ENCODE measurements around the gene CPAMD8. TPM values are rescaled to one million over a fixed set of nuclear protein-coding genes. Genes with fewer than 3 reads are reported as not detected.
"Not testable (repeated sequence)": the region's sequence is repeated elsewhere in the genome, so short reads cannot be mapped to it uniquely, and the experiment has no call there.

Gene CPAMD8
- total RNA-seq, 1 donor, result 4.0 TPM

DNA sequence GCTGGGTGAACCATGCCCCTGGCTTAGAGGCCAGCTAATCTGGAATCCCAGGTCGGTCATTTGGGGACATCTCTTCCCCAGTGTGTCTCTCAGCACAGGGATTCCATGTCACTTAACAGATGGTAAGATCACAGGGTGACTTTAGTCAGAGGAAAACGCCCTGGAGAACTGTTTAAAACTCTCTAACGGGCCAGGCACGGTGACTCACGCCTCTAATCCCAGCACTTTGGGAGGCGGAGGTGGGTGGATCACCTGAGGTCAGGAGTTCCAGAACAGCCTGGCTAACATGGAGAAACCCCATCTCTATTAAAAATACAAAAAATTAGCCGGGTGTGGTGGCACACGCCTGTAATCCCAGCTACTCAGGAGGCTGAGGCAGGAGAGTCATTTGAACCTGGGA is 1.7 kb downstream of the CPAMD8 start:
- Histone ChIP-seq H3K4me1 (ENCODE audit: insufficient read depth, low read length) (peaks cover 34% of the 10 kb centered on the region), H3K27me3 (ENCODE audit: insufficient read depth, low read length) (peaks cover 28% of the 10 kb centered on the region)
- H3K9me3 ChIP-seq (ENCODE audit: low read depth, low read length); H3K4me3 ChIP-seq (ENCODE audit: low read length): not testable (repeated sequence)

GRCh38 chr19:17023805-17024204 is 2.8 kb downstream of the CPAMD8 start:
- Histone ChIP-seq H3K9me3 (ENCODE audit: low read depth, low read length) (no peaks in the 10 kb centered on the region), H3K4me1 (ENCODE audit: insufficient read depth, low read length) (peaks cover 34% of the 10 kb centered on the region), H3K27me3 (ENCODE audit: insufficient read depth, low read length) (peaks cover 28% of the 10 kb centered on the region), H3K4me3 (ENCODE audit: low read length) (no peak overlapping the region)

GRCh38 chr19:17022738-17023137 is 3.9 kb downstream of the CPAMD8 start:
- Histone ChIP-seq H3K27me3 (ENCODE audit: insufficient read depth, low read length) (peaks cover 23% of the 10 kb centered on the region), H3K9me3 (ENCODE audit: low read depth, low read length) (no peaks in the 10 kb centered on the region), H3K4me3 (ENCODE audit: low read length) (no peak overlapping the region), H3K4me1 (ENCODE audit: insufficient read depth, low read length) (peaks cover 34% of the 10 kb centered on the region)

- Histone ChIP-seq H3K4me3 (ENCODE audit: low read length) (no peak overlapping the region), H3K27me3 (ENCODE audit: insufficient read depth, low read length) (peaks cover 17% of the 10 kb centered on the region), H3K4me1 (ENCODE audit: insufficient read depth, low read length) (peaks cover 34% of the 10 kb centered on the region), H3K9me3 (ENCODE audit: low read depth, low read length) (no peaks in the 10 kb centered on the region)
Measured at GRCh38 chr19:17021793-17022590, 4.6 kb downstream of the CPAMD8 start.

DNA sequence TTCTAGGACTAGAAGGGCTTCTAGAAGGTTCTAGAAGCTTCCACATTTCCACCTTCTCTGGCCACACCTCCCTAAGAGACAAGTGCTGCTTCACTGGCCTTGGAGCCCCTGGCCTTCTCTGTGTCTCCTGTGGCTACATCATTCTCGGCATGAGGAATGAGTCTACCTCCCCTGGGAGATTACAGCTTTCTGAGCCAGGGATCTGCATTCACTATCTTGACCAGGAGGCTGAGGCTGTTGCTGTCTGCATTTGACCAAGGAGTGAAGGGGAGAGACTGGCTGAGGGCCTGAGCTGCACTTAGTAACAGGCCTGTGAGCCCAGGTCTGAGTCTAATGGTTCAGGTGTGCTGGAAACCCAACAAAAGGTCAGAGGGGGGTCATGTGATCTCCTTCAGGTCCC is 5.3 kb downstream of the CPAMD8 start:
- peaks cover 17% of the 10 kb centered on the region for H3K27me3 ChIP-seq (ENCODE audit: insufficient read depth, low read length)
- no peaks in the 10 kb centered on the region for H3K9me3 ChIP-seq (ENCODE audit: low read depth, low read length)
- H3K4me1 ChIP-seq (ENCODE audit: insufficient read depth, low read length), result peaks cover 34% of the 10 kb centered on the region
- no peak overlapping the region for H3K4me3 ChIP-seq (ENCODE audit: low read length)

GRCh38 chr19:17020823-17021222 is 5.8 kb downstream of the CPAMD8 start:
- no peak overlapping the region for H3K4me3 ChIP-seq (ENCODE audit: low read length)
- no peaks in the 10 kb centered on the region for H3K9me3 ChIP-seq (ENCODE audit: low read depth, low read length)

DNA sequence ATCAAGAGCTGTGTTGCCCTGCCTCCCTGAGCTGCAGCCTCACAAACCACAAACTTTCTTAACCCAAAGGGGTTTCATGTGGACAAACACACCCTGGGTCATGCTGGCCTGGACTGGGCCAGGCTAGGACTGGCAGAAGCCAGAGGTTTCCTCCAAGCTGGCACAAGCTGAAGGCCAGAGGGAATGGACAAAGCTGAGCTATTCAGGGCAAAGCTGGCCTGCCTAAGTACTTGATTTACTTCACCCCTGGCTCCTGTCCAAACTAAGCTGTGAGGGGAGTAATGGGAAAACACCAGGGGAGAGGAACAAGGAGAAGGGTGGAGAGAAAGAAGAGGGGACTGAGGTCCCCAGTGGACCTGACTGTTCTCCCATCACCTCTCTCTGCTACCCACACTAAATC is 6.2 kb downstream of the CPAMD8 start:
- H3K4me3 ChIP-seq (ENCODE audit: low read length), result no peak overlapping the region
- H3K9me3 ChIP-seq (ENCODE audit: low read depth, low read length), result no peaks in the 10 kb centered on the region
- peaks cover 11% of the 10 kb centered on the region for H3K27me3 ChIP-seq (ENCODE audit: insufficient read depth, low read length)
- H3K4me1 ChIP-seq (ENCODE audit: insufficient read depth, low read length), result peaks cover 25% of the 10 kb centered on the region

More at GRCh38 chr19:17020823-17021222, 5.8 kb downstream of the CPAMD8 start:
- H3K27me3 ChIP-seq (ENCODE audit: insufficient read depth, low read length), result peaks cover 14% of the 10 kb centered on the region
- H3K4me1 ChIP-seq (ENCODE audit: insufficient read depth, low read length), result peaks cover 30% of the 10 kb centered on the region

DNA sequence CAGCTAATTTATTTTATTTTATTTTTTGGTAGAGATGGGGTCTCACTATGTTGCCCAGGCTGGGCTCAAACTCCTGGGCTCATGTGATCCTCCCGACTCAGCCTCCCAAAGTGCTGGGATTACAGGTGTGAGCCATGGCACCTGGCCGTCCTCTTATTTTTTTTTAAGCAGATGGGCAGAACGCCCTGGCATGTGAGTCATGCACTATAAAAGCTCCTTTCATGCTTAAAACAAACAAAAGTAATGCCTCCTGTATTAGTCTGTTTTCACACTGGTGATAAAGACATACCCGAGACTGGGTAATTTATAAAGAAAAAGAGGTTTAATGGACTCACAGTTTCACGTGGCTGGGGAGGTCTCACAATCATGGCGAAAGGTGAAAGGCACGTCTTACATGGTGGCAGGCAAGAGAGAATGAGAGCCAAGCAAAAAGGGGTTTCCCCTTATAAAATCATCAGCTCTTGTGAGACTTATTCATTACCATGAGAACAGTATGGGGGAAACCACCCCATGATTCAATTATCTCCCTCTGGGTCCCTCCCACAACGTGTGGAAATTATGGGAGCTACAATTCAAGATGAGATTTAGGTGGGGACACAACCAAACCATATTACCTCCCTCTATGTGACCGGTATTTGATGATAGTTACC is 12.3 kb downstream of the CPAMD8 start:
- H3K4me3 ChIP-seq (ENCODE audit: low read length); H3K4me1 ChIP-seq (ENCODE audit: insufficient read depth, low read length); H3K9me3 ChIP-seq (ENCODE audit: low read depth, low read length); H3K27me3 ChIP-seq (ENCODE audit: insufficient read depth, low read length): not testable (repeated sequence)

DNA sequence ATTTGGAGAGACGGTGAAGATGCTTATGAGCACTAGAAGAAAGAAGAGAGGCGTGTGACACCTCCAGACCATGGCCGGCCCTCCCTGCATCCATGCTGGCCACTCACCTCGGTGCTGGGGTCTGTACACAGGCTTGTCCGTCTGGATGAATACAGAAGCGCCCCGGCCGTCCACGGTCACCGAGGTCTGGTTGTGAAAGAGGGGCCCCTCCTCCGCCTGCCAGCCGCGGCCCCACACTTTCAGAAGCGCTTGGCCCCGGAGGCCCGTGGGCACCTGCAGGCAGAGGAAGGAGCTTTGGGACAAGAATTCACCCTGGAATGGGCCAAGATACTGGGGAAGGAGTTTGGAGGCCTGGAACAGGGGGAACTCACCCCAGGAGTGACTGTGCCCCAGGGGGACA is 15.1 kb downstream of the CPAMD8 start:
- Histone ChIP-seq H3K4me3 (ENCODE audit: low read length) (no peak overlapping the region), H3K27me3 (ENCODE audit: insufficient read depth, low read length) (no peaks in the 10 kb centered on the region), H3K9me3 (ENCODE audit: low read depth, low read length) (no peaks in the 10 kb centered on the region), H3K4me1 (ENCODE audit: insufficient read depth, low read length) (peaks cover 20% of the 10 kb centered on the region)

- Histone ChIP-seq H3K4me1 (ENCODE audit: insufficient read depth, low read length) (peaks cover 30% of the 10 kb centered on the region), H3K9me3 (ENCODE audit: low read depth, low read length) (no peaks in the 10 kb centered on the region), H3K27me3 (ENCODE audit: insufficient read depth, low read length) (no peaks in the 10 kb centered on the region), H3K4me3 (ENCODE audit: low read length) (no peak overlapping the region)
Measured at GRCh38 chr19:17006579-17006978, 20.0 kb downstream of the CPAMD8 start.

DNA sequence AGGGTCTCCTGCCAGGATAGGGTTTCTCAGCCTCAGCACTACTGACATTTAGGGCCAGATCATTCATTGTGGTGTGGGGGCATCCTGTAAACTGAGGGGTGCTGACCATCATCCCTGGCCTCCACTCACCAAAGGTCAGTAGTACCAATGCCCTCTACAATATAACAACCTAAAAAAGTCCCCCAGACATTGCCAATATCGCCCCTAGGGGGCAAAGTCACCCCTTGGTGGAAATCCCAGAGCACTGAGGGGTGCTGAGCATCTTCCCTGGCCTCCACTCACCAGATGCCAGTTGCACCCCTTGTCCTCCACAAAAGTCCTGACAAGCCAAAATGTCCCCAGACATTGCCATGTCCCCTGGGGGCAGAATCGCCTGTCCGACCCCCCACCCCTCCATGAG is 21.6 kb downstream of the CPAMD8 start:
- no peak overlapping the region for H3K4me3 ChIP-seq (ENCODE audit: low read length)
- no peaks in the 10 kb centered on the region for H3K9me3 ChIP-seq (ENCODE audit: low read depth, low read length)
- H3K4me1 ChIP-seq (ENCODE audit: insufficient read depth, low read length), result peaks cover 34% of the 10 kb centered on the region
- H3K27me3 ChIP-seq (ENCODE audit: insufficient read depth, low read length), result no peaks in the 10 kb centered on the region

GRCh38 chr19:17004386-17004785 is 22.2 kb downstream of the CPAMD8 start:
- H3K4me1 ChIP-seq (ENCODE audit: insufficient read depth, low read length), result peaks cover 30% of the 10 kb centered on the region
- no peak overlapping the region for H3K4me3 ChIP-seq (ENCODE audit: low read length)
- H3K9me3 ChIP-seq (ENCODE audit: low read depth, low read length), result no peaks in the 10 kb centered on the region
- no peaks in the 10 kb centered on the region for H3K27me3 ChIP-seq (ENCODE audit: insufficient read depth, low read length)

DNA sequence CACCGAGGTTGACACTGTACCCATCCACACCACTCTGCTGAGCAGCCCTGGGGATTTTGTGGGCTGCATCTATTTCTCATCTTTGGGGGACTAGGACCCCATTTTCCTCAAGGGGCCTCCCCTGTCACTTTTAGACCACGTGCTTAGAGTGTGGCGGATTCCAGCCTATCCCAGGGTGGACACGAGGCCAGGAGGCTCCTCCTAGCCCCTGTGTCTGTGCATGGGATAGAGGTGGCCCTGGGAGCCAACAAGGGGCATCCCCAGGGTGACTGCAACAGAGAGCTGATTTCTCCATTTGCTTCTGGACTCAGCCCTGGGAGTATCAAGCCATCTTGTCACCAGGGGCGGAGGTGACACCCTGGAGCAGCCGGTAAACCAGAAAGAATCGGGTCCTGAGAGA is 24.2 kb downstream of the CPAMD8 start:
- Histone ChIP-seq H3K4me1 (ENCODE audit: insufficient read depth, low read length) (peaks cover 24% of the 10 kb centered on the region), H3K4me3 (ENCODE audit: low read length) (no peak overlapping the region), H3K27me3 (ENCODE audit: insufficient read depth, low read length) (no peaks in the 10 kb centered on the region), H3K9me3 (ENCODE audit: low read depth, low read length) (no peaks in the 10 kb centered on the region)

DNA sequence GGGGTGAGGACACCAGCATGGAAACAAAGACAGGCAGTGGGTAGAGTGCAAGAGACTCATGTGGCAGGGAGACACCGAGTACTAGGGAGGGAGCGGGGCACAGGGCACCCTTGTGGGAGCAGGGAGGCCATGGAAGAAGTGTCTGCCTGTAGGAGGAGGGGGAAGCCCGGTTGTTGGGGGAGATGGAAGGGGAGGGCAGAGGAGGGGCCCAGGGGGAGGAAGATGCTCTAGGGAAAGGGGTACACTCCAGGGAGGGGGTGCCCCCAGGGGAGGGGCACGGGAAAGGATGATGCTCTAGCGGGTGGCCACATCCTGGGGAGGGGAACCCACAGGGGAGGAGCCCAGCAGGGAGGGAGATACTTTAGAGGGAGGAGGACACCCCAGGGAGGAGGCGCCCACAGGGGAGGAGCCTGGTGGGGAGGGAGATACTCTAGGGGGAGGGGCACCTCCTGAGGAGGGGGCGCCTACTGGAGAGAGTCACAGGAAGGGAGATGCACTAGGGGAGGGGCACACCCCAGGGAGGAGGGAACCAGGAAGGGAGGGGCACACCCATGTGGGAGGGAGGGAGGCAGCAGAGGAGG is 24.9 kb downstream of the CPAMD8 start:
- H3K4me1 ChIP-seq (ENCODE audit: insufficient read depth, low read length), result peaks cover 16% of the 10 kb centered on the region
- H3K9me3 ChIP-seq (ENCODE audit: low read depth, low read length), result no peaks in the 10 kb centered on the region
- no peak overlapping the region for H3K4me3 ChIP-seq (ENCODE audit: low read length)
- H3K27me3 ChIP-seq (ENCODE audit: insufficient read depth, low read length), result no peaks in the 10 kb centered on the region

- H3K27me3 ChIP-seq (ENCODE audit: insufficient read depth, low read length), result no peaks in the 10 kb centered on the region
Measured at GRCh38 chr19:16998635-16999194, 27.9 kb downstream of the CPAMD8 start.

More at GRCh38 chr19:16998635-16999194, 27.9 kb downstream of the CPAMD8 start:
- Histone ChIP-seq H3K4me1 (ENCODE audit: insufficient read depth, low read length) (peaks cover 16% of the 10 kb centered on the region), H3K9me3 (ENCODE audit: low read depth, low read length) (no peaks in the 10 kb centered on the region), H3K4me3 (ENCODE audit: low read length) (no peak overlapping the region)

All from mononuclear cell (primary cell).